Vagina (tissue), 2 donors: ENCODE data around the gene NINJ2.

ENCODE experiments used
- CTCF ChIP-seq, 3 experiments: fragments of 450-650 bp in 2 of 3; fragments of 200-600 bp in 1 of 3; sonication (generic) in 1 of 3; IDR thresholded peaks; one replicate each; pipeline ENCODE4 v1.5.1; 2017 to 2019; ENCODE audit warnings: antibody characterized with exemption in 3 of 3, mild to moderate bottlenecking in 2 of 3, moderate library complexity in 2 of 3
- POLR2AphosphoS5 ChIP-seq, 2 donors: sonication (generic); formaldehyde crosslinking; IDR thresholded peaks; one replicate each; pipeline ENCODE4 v1.9.0; 2017; ENCODE audit warnings: antibody characterized with exemption in 2 of 2, mild to moderate bottlenecking in 2 of 2, low read depth in 1 of 2; ENCODE audit not compliant: insufficient read depth in 1 of 2

- TF ChIP-seq POLR2AphosphoS5 (IDR thresholded peaks at IDR 0.05; ENCODE audit: insufficient read depth in 1 of 2, low read depth in 1 of 2), result no peak
- TF ChIP-seq CTCF (IDR thresholded peaks at IDR 0.05), result no peak
Measured at GRCh38 chr12:664779-665092, 1.5 kb upstream of the NINJ2 start.
